ENCODE measurements around the gene TCFL5. TPM values are rescaled to one million over a fixed set of nuclear protein-coding genes. Genes with fewer than 3 reads are reported as not detected.

TCFL5 gene
- total RNA-seq, 1 experiment from 2014 or later: 15.1 TPM

DNA sequence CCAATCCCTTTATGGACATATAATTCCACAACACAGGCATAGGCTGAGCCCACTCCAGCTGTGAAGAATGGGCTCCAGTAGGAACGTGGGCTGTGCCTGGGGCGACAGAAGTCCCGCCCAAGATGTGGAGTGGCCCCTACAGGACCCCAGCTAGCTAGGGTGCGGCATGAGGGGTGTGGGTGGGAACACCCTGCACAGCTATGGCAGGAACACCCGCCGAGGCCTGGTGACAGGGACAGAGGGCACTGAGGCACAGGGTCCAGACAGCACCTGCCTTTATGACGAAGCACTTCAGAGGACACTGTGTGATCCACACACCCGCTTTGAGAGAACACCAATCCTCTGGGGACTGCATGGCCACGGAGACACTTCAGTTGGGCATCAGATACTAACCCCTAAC lies 28.2 kb upstream of the TCFL5 start:
- Histone ChIP-seq H3K9me3 (no peaks in the 10 kb centered on the region), H3K36me3 (ENCODE audit: control insufficient read depth, insufficient read depth, low read length) (peaks cover 12% of the 10 kb centered on the region), H3K4me1 (no peaks in the 10 kb centered on the region), H3K4me3 (ENCODE audit: low read depth, low read length) (no peak overlapping the region), H3K27me3 (replicated peaks; ENCODE audit: control insufficient read depth, insufficient read depth, low read length) (no peaks in the 10 kb centered on the region)
- POLR2A ChIA-PET: no interaction called here
- Mint-ChIP-seq H3K27ac (ENCODE audit: unreplicated experiment) (no peak overlapping the region), H3K36me3 (ENCODE audit: insufficient read depth, unreplicated experiment) (peaks cover 100% of the 10 kb centered on the region), H3K4me1 (ENCODE audit: low read depth, unreplicated experiment) (no peaks in the 10 kb centered on the region), H3K9me3 (ENCODE audit: unreplicated experiment) (no peaks in the 10 kb centered on the region), H3K27me3 (ENCODE audit: insufficient read depth, unreplicated experiment) (no peaks in the 10 kb centered on the region), H3K4me3 (ENCODE audit: unreplicated experiment) (no peak overlapping the region)
- no TSS peak for BruUV-seq (replicated peaks)
- DNase-seq: no peak
- intact Hi-C loops (cut with micrococcal nuclease; ENCODE audit: unreplicated experiment): no loop called here
- TF ChIP-seq, protein P1, sequence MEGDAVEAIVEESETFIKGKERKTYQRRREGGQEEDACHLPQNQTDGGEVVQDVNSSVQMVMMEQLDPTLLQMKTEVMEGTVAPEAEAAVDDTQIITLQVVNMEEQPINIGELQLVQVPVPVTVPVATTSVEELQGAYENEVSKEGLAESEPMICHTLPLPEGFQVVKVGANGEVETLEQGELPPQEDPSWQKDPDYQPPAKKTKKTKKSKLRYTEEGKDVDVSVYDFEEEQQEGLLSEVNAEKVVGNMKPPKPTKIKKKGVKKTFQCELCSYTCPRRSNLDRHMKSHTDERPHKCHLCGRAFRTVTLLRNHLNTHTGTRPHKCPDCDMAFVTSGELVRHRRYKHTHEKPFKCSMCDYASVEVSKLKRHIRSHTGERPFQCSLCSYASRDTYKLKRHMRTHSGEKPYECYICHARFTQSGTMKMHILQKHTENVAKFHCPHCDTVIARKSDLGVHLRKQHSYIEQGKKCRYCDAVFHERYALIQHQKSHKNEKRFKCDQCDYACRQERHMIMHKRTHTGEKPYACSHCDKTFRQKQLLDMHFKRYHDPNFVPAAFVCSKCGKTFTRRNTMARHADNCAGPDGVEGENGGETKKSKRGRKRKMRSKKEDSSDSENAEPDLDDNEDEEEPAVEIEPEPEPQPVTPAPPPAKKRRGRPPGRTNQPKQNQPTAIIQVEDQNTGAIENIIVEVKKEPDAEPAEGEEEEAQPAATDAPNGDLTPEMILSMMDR (IDR thresholded peaks at IDR 0.05; ENCODE audit: insufficient read depth in 1 of 2, low read depth in 1 of 2, low read length in 1 of 2, severe bottlenecking in 1 of 2, unreplicated experiment in 1 of 2): no peak
- CTCF ChIA-PET: interaction anchor here (0.6 kb wide), 2 partner anchors 96 to 119 kb away, joined by 3 to 5 read pairs; no protein-coding TSS in a partner anchor

DNA sequence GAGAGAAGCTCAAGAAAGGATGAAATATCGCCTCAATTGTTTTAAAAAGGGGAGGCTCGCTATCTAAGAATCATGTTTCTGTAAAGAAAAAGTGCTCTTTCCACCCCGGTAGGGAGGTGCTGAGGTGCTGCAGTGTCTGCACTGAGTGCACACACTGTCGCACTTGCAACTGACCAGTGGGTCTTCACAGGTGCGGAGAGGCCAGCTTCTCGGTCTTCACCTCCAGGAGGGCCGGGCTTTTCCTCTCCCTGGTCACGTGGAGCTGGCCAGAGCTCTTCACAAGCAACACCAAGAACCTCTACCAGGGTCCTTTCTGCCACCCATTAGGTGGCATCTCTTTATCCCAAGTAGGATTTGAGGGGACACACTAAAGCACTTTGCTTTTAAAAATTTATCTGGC lies 27.8 kb upstream of the TCFL5 start:
- H3K27me3 Mint-ChIP-seq (ENCODE audit: insufficient read depth, unreplicated experiment): no peaks in the 10 kb centered on the region
- ChIA-PET POLR2A (interaction anchor here (0.6 kb wide), 1 partner anchor 12 kb away, joined by 3 read pairs; no protein-coding TSS in a partner anchor), CTCF (interaction anchor here (0.6 kb wide), 2 partner anchors 95 to 119 kb away, joined by 3 to 5 read pairs; no protein-coding TSS in a partner anchor)
- H3K27ac Mint-ChIP-seq (ENCODE audit: unreplicated experiment): no peak overlapping the region
- H3K4me1 Mint-ChIP-seq (ENCODE audit: low read depth, unreplicated experiment): no peaks in the 10 kb centered on the region
- Histone ChIP-seq H3K36me3 (ENCODE audit: control insufficient read depth, insufficient read depth, low read length) (peaks cover 12% of the 10 kb centered on the region), H3K27me3 (replicated peaks; ENCODE audit: control insufficient read depth, insufficient read depth, low read length) (no peaks in the 10 kb centered on the region), H3K9me3 (no peaks in the 10 kb centered on the region), H3K4me1 (no peaks in the 10 kb centered on the region), H3K4me3 (ENCODE audit: low read depth, low read length) (no peak overlapping the region)
- no TSS peak for BruUV-seq (replicated peaks)
- H3K9me3 Mint-ChIP-seq (ENCODE audit: unreplicated experiment): no peaks in the 10 kb centered on the region
- peaks cover 100% of the 10 kb centered on the region for H3K36me3 Mint-ChIP-seq (ENCODE audit: insufficient read depth, unreplicated experiment)
- no peak for DNase-seq
- TF ChIP-seq, protein P1 (IDR thresholded peaks at IDR 0.05; ENCODE audit: insufficient read depth in 1 of 2, low read depth in 1 of 2, low read length in 1 of 2, severe bottlenecking in 1 of 2, unreplicated experiment in 1 of 2): no peak
- intact Hi-C loops (cut with micrococcal nuclease; ENCODE audit: unreplicated experiment): no loop called here
- H3K4me3 Mint-ChIP-seq (ENCODE audit: unreplicated experiment): no peak overlapping the region

DNA sequence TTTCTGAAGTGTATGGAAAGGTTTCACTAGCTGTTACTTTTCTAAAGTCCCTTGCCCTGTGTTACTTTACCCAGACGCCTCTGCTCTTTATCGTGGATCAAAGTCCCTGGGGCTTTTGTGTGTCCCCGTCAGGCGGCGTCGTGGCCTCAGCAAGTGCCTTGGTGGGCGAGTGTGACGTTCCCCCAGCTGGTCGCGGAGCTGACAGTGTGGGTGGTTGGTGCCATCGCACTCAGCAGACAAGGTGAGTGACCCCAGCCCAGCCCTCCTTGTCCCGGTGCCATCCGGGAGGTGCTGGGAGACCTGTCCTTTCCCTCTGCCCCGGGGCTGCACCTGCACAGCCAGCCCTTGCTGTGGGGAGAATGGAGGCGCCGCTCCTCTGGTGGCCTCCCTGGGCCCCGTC lies 27.3 kb upstream of the TCFL5 start:
- no peaks in the 10 kb centered on the region for H3K27me3 Mint-ChIP-seq (ENCODE audit: insufficient read depth, unreplicated experiment)
- TF ChIP-seq, protein P1 (IDR thresholded peaks at IDR 0.05; ENCODE audit: insufficient read depth in 1 of 2, low read depth in 1 of 2, low read length in 1 of 2, severe bottlenecking in 1 of 2, unreplicated experiment in 1 of 2): no peak
- H3K36me3 ChIP-seq (ENCODE audit: control insufficient read depth, insufficient read depth, low read length): peaks cover 10% of the 10 kb centered on the region

More for the DNA sequence above, 27.3 kb upstream of the TCFL5 start:
- Histone ChIP-seq H3K4me1 (no peaks in the 10 kb centered on the region), H3K27me3 (replicated peaks; ENCODE audit: control insufficient read depth, insufficient read depth, low read length) (no peaks in the 10 kb centered on the region), H3K4me3 (ENCODE audit: low read depth, low read length) (no peak overlapping the region), H3K9me3 (no peaks in the 10 kb centered on the region)
- no peak overlapping the region for H3K4me3 Mint-ChIP-seq (ENCODE audit: unreplicated experiment)
- H3K4me1 Mint-ChIP-seq (ENCODE audit: low read depth, unreplicated experiment): no peaks in the 10 kb centered on the region
- CTCF ChIA-PET: no interaction called here
- BruUV-seq (replicated peaks): no TSS peak
- H3K27ac Mint-ChIP-seq (ENCODE audit: unreplicated experiment): no peak overlapping the region
- DNase-seq: no peak
- intact Hi-C loops (cut with micrococcal nuclease; ENCODE audit: unreplicated experiment): no loop called here
- H3K9me3 Mint-ChIP-seq (ENCODE audit: unreplicated experiment): no peaks in the 10 kb centered on the region
- H3K36me3 Mint-ChIP-seq (ENCODE audit: insufficient read depth, unreplicated experiment): peaks cover 98% of the 10 kb centered on the region
- POLR2A ChIA-PET: interaction anchor here (0.6 kb wide), 1 partner anchor 12 kb away, joined by 3 read pairs; no protein-coding TSS in a partner anchor

Measured in Caco-2 (cell line).